ENCODE measurements around the gene HLCS.

DNA sequence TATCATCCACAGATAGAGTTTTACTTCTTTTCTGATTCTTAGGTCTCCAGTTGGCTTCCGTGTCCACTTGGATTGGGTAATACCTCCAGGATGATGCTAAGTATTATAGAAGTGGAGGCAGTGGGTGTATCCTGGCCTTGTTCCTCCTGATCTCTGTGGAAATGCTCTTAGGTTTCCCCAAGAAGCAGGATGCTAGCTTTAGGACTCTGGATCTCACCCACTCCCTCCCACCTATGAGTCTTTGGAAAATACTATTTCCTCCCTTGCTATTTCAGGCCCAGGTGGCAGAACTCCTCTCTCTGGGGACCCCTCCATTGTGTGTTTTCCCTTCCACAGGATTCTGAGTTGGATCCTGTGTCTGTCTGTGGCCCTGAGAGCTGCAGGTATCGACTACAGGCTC lies 180.9 kb downstream of the HLCS start:
- TF ChIP-seq MAX (IDR thresholded peaks at IDR 0.05; ENCODE audit: low read depth) (no peak), CTCF (IDR thresholded peaks at IDR 0.05) (no peak), POLR2AphosphoS5 (IDR thresholded peaks at IDR 0.05; ENCODE audit: low read depth, low read length) (no peak), CHD2 (IDR thresholded peaks at IDR 0.05; ENCODE audit: low read length, partially characterized antibody) (no peak), FOXJ3 (CRISPR knock-in tag; IDR thresholded peaks at IDR 0.05) (no peak), FOSL2 (IDR thresholded peaks at IDR 0.05; ENCODE audit: borderline replicate concordance, low read depth) (no peak)
